Measurements from ENCODE around the gene GRIN1. TPM values are rescaled to one million over a fixed set of nuclear protein-coding genes. Genes with fewer than 3 reads are reported as not detected.

GRIN1 gene
- total RNA-seq, 6 experiments from 2014 or later, result 0.51 to 1.1 (median 0.66) TPM; not detected in 3

GRCh38 chr9:137191245-137191644 lies 52.3 kb downstream of the GRIN1 start:
- no peak for TF ChIP-seq CTCF (IDR thresholded peaks at IDR 0.05)
- peaks cover 1% of the 10 kb centered on the region for H3K27me3 Mint-ChIP-seq (ENCODE audit: insufficient read depth)
- H3K27ac Mint-ChIP-seq, result no peak overlapping the region; the same call in 1 of the 2 replicates
- DNase-seq, result no peak
- H3K36me3 Mint-ChIP-seq (ENCODE audit: low read depth), result no peaks in the 10 kb centered on the region; the same call in none of the 2 replicates
- H3K9me3 Mint-ChIP-seq, result no peaks in the 10 kb centered on the region
- H3K4me3 Mint-ChIP-seq, result no peak overlapping the region
- peaks cover 32% of the 10 kb centered on the region for H3K4me1 Mint-ChIP-seq (ENCODE audit: low read depth)

- no peak for TF ChIP-seq CTCF (IDR thresholded peaks at IDR 0.05)
- DNase-seq, result no peak
- Mint-ChIP-seq H3K27me3 (ENCODE audit: insufficient read depth) (peaks cover 1% of the 10 kb centered on the region), H3K27ac (no peak overlapping the region; the same call in 1 of the 2 replicates), H3K4me3 (no peak overlapping the region), H3K9me3 (no peaks in the 10 kb centered on the region), H3K4me1 (ENCODE audit: low read depth) (peaks cover 26% of the 10 kb centered on the region), H3K36me3 (ENCODE audit: low read depth) (no peaks in the 10 kb centered on the region; the same call in none of the 2 replicates)
These were observed 52.9 kb downstream of the GRIN1 start for GRCh38 chr9:137191691-137192447.

GRCh38 chr9:137192448-137192780 lies 53.5 kb downstream of the GRIN1 start:
- Mint-ChIP-seq H3K36me3 (ENCODE audit: low read depth) (no peaks in the 10 kb centered on the region; the same call in none of the 2 replicates), H3K4me1 (ENCODE audit: low read depth) (peaks cover 20% of the 10 kb centered on the region), H3K27me3 (ENCODE audit: insufficient read depth) (peaks cover 3% of the 10 kb centered on the region), H3K4me3 (no peak overlapping the region), H3K27ac (no peak overlapping the region; the same call in 1 of the 2 replicates), H3K9me3 (no peaks in the 10 kb centered on the region)
- no peak for TF ChIP-seq CTCF (IDR thresholded peaks at IDR 0.05)
- DNase-seq, result no peak

GRCh38 chr9:137192859-137193258 lies 53.9 kb downstream of the GRIN1 start:
- no peaks in the 10 kb centered on the region; the same call in none of the 2 replicates for H3K36me3 Mint-ChIP-seq (ENCODE audit: low read depth)
- no peak for TF ChIP-seq CTCF (IDR thresholded peaks at IDR 0.05)
- no peak overlapping the region for H3K4me3 Mint-ChIP-seq
- no peak overlapping the region for H3K27ac Mint-ChIP-seq
- H3K9me3 Mint-ChIP-seq, result no peaks in the 10 kb centered on the region
- peaks cover 3% of the 10 kb centered on the region for H3K27me3 Mint-ChIP-seq (ENCODE audit: insufficient read depth)
- H3K4me1 Mint-ChIP-seq (ENCODE audit: low read depth), result peaks cover 16% of the 10 kb centered on the region
- no peak for DNase-seq

- no peak for DNase-seq
- Mint-ChIP-seq H3K4me1 (ENCODE audit: low read depth) (peaks cover 23% of the 10 kb centered on the region), H3K27ac (no peak overlapping the region), H3K36me3 (ENCODE audit: low read depth) (no peaks in the 10 kb centered on the region; the same call in none of the 2 replicates), H3K9me3 (no peaks in the 10 kb centered on the region), H3K27me3 (ENCODE audit: insufficient read depth) (peaks cover 3% of the 10 kb centered on the region), H3K4me3 (no peak overlapping the region)
- TF ChIP-seq CTCF (IDR thresholded peaks at IDR 0.05), result no peak
These were observed 54.8 kb downstream of the GRIN1 start for GRCh38 chr9:137193771-137194170.
